ENCODE results near the gene PHF1. TPM values are rescaled to one million over a fixed set of nuclear protein-coding genes. Genes with fewer than 3 reads are reported as not detected.
A peak's percentile ranks its signal among the peaks of the same experiment; 100 is the strongest.

The PHF1 gene
- total RNA-seq, 4 donors from 2014 or later, result 68.5 to 91.5 (median 84.9) TPM

GRCh38 chr6:33451606-33452005 lies 40.8 kb downstream of the PHF1 start:
- TF ChIP-seq EP300 (IDR thresholded peaks at IDR 0.05), result no peak
- TF ChIP-seq POLR2AphosphoS5 (IDR thresholded peaks at IDR 0.05), result no peak
- no peak for TF ChIP-seq CTCF (IDR thresholded peaks at IDR 0.05)
- TF ChIP-seq POLR2A (IDR thresholded peaks at IDR 0.05; ENCODE audit: low read depth), result no peak
- intact Hi-C loops (cut with DNase I), result loop anchor here (10.0 kb wide), 2 partner anchors 57 to 123 kb away; partner anchors contain the start of gene KIFC1
- 83% methylated on average over 12 of the region's 15 CpGs for WGBS
- no peak for DNase-seq (ENCODE audit: extremely low spot score)
- no peak overlapping the region for H3K27ac ChIP-seq (replicated peaks in 1 of 4)
- no peaks in the 10 kb centered on the region for H3K9me3 ChIP-seq
- H3K27me3 ChIP-seq, result no peaks in the 10 kb centered on the region
- peaks cover 17 to 35% (median 26%) of the 10 kb centered on the region in 4 donors for H3K4me1 ChIP-seq
- no peak overlapping the region for H3K4me3 ChIP-seq
- H3K36me3 ChIP-seq, result peaks cover 0 to 45% (median 34%) of the 10 kb centered on the region in 4 donors

GRCh38 chr6:33452496-33452895 lies 41.7 kb downstream of the PHF1 start:
- Histone ChIP-seq H3K4me3 (no peak overlapping the region), H3K4me1 (peaks cover 17 to 35% (median 26%) of the 10 kb centered on the region in 4 donors), H3K27me3 (no peaks in the 10 kb centered on the region), H3K27ac (replicated peaks in 1 of 4) (peak overlapping the region in 2 of 4 donors; percentile 20 to 88), H3K9me3 (no peaks in the 10 kb centered on the region), H3K36me3 (peaks cover 0 to 45% (median 32%) of the 10 kb centered on the region in 4 donors)
- TF ChIP-seq POLR2AphosphoS5 (IDR thresholded peaks at IDR 0.05) (no peak), CTCF (IDR thresholded peaks at IDR 0.05) (no peak), EP300 (IDR thresholded peaks at IDR 0.05) (no peak), POLR2A (IDR thresholded peaks at IDR 0.05; ENCODE audit: low read depth) (no peak)
- WGBS, result 93% methylated on average over 4 of the region's 4 CpGs
- no peak for DNase-seq (ENCODE audit: extremely low spot score)
- intact Hi-C loops (cut with DNase I), result loop anchor here (10.0 kb wide), 2 partner anchors 58 to 122 kb away; partner anchors contain the start of gene KIFC1

GRCh38 chr6:33453393-33454008 lies 42.7 kb downstream of the PHF1 start:
- Histone ChIP-seq H3K9me3 (no peaks in the 10 kb centered on the region), H3K4me3 (peak overlapping the region; percentile 79 to 97 (median 86)), H3K4me1 (peaks cover 17 to 35% (median 26%) of the 10 kb centered on the region in 4 donors), H3K27ac (replicated peaks in 1 of 4) (peak overlapping the region; percentile 80 to 88 (median 84)), H3K27me3 (no peaks in the 10 kb centered on the region), H3K36me3 (peaks cover 0 to 36% (median 24%) of the 10 kb centered on the region in 4 donors)
- 2% methylated on average over 11 of the region's 12 CpGs for WGBS
- DNase-seq (ENCODE audit: extremely low spot score), result no peak
- intact Hi-C loops (cut with DNase I), result loop anchor here (10.0 kb wide), 2 partner anchors 59 to 121 kb away; partner anchors contain the start of gene KIFC1
- TF ChIP-seq CTCF (IDR thresholded peaks at IDR 0.05), result no peak
- TF ChIP-seq POLR2AphosphoS5 (IDR thresholded peaks at IDR 0.05), result no peak
- TF ChIP-seq POLR2A (IDR thresholded peaks at IDR 0.05; ENCODE audit: low read depth), result no peak
- TF ChIP-seq EP300 (IDR thresholded peaks at IDR 0.05), result no peak

GRCh38 chr6:33454009-33454946 lies 43.5 kb downstream of the PHF1 start, which contains the start of gene ZBTB9:
Gene ZBTB9 (plus strand): TSS chr6:33454576. CDS start chr6:33455101, 525 bp downstream.
- Histone ChIP-seq H3K27me3 (no peaks in the 10 kb centered on the region), H3K9me3 (no peaks in the 10 kb centered on the region), H3K27ac (replicated peaks in 1 of 4) (peak within 1 kb of the TSS; percentile 80 to 88 (median 84)), H3K4me1 (peaks cover 17 to 35% (median 26%) of the 10 kb centered on the region in 4 donors), H3K4me3 (peak within 1 kb of the TSS; percentile 79 to 97 (median 86)), H3K36me3 (peaks cover 0 to 28% (median 20%) of the 10 kb centered on the region in 4 donors)
- 2% methylated on average over 34 of the region's 65 CpGs for WGBS
- intact Hi-C loops (cut with DNase I), result loop anchor here (10.0 kb wide), 2 partner anchors 59 to 121 kb away; partner anchors contain the start of gene KIFC1
- DNase-seq (ENCODE audit: extremely low spot score), result peak; percentile 99
- no peak for TF ChIP-seq EP300 (IDR thresholded peaks at IDR 0.05)
- TF ChIP-seq CTCF (IDR thresholded peaks at IDR 0.05), result peak in 1 of 3 experiments; percentile 14
- peak; percentile 95 to 98 for TF ChIP-seq POLR2AphosphoS5 (IDR thresholded peaks at IDR 0.05)
- TF ChIP-seq POLR2A (IDR thresholded peaks at IDR 0.05; ENCODE audit: low read depth), result peak; percentile 60

All from esophagus muscularis mucosa (tissue), 4 donors.